Neural cell (in vitro differentiated cells): ENCODE data around the gene HOXB6. TPM values are rescaled to one million over a fixed set of nuclear protein-coding genes. Genes with fewer than 3 reads are reported as not detected.

Experiments
- H2AFZ ChIP-seq: fragments of 200-600, 300-800 bp; sonication (generic), shearing (Covaris generic); 2 replicates; pipeline ENCODE4 v1.6.0; 2014; ENCODE audit warnings: low read depth, mild to moderate bottlenecking, antibody characterized with exemption, low read length, moderate library complexity
- H3F3A ChIP-seq: fragments of 200-600 bp; shearing (Covaris generic); 2 replicates; pipeline ENCODE4 v1.6.1; 2016; ENCODE audit warnings: mild to moderate bottlenecking, moderate library complexity, mixed read lengths, antibody characterized with exemption, low read length; ENCODE audit not compliant: insufficient read depth, poor library complexity, severe bottlenecking
- H3K27ac ChIP-seq: fragments of 200-600, 300-800 bp; sonication (generic), shearing (Covaris generic); 2 replicates; pipeline ENCODE4 v1.5.1; 2014; ENCODE audit warnings: mild to moderate bottlenecking, low read length, moderate library complexity
- H3K27me3 ChIP-seq: fragments of 300-800, 200-600 bp; sonication (generic), shearing (Covaris generic); 2 replicates; pipeline ENCODE4 v1.6.0; 2014; ENCODE audit warnings: mild to moderate bottlenecking, low read depth, low read length, moderate library complexity; ENCODE audit not compliant: insufficient read depth
- H3K36me3 ChIP-seq: fragments of 300-800, 200-600 bp; sonication (generic), shearing (Covaris generic); 2 replicates; pipeline ENCODE4 v1.5.1; 2014; ENCODE audit warnings: mild to moderate bottlenecking, antibody characterized with exemption, low read length, moderate library complexity; ENCODE audit not compliant: insufficient read depth
- H3K4me2 ChIP-seq: fragments of 300-800, 200-600 bp; sonication (generic), shearing (Covaris generic); 2 replicates; pipeline ENCODE4 v1.6.0; 2014; ENCODE audit warnings: mild to moderate bottlenecking, low read length
- H3K4me3 ChIP-seq: fragments of 300-800, 200-600 bp; sonication (generic), shearing (Covaris generic); 2 replicates; pipeline ENCODE4 v1.5.1; 2014; ENCODE audit warnings: mild to moderate bottlenecking, low read length, moderate library complexity
- H3K79me2 ChIP-seq: fragments of 200-600 bp; shearing (Covaris generic); replicated peaks from 2 replicates; pipeline ENCODE4 v1.6.0; 2014; ENCODE audit warnings: mild to moderate bottlenecking, low read length, moderate library complexity; ENCODE audit not compliant: insufficient read depth
- H3K9ac ChIP-seq: fragments of 300-800, 200-600 bp; sonication (generic), shearing (Covaris generic); 2 replicates; pipeline ENCODE4 v1.6.1; 2016; ENCODE audit warnings: mild to moderate bottlenecking, low read length, mixed read lengths
- H3K9me2 ChIP-seq: fragments of 200-600 bp; shearing (Covaris generic); 2 replicates; pipeline ENCODE4 v1.6.1; 2016; ENCODE audit warnings: mild to moderate bottlenecking, low read length, mixed read lengths; ENCODE audit not compliant: insufficient read depth
- H3K9me3 ChIP-seq: fragments of 200-600, 300-800 bp; sonication (generic), shearing (Covaris generic); 2 replicates; pipeline ENCODE4 v1.6.1; 2016; ENCODE audit warnings: mild to moderate bottlenecking, mixed run types, low read length, moderate library complexity, mixed read lengths
- H4K20me1 ChIP-seq: fragments of 200-600 bp; shearing (Covaris generic); 2 replicates; pipeline ENCODE4 v1.6.1; 2016; ENCODE audit warnings: mild to moderate bottlenecking, mixed run types; ENCODE audit not compliant: insufficient read depth
- CTCF ChIP-seq: fragments of 450-650 bp; IDR thresholded peaks from 2 replicates; pipeline ENCODE4 v1.5.1; 2014; ENCODE audit warnings: antibody characterized with exemption, mild to moderate bottlenecking, moderate library complexity; ENCODE audit not compliant: poor library complexity, severe bottlenecking
- EP300 ChIP-seq: fragments of 450-650 bp; conservative IDR thresholded peaks from 2 replicates; pipeline ENCODE4 v1.6.1; 2014; ENCODE audit warnings: antibody characterized with exemption, mild to moderate bottlenecking, moderate library complexity; ENCODE audit not compliant: poor library complexity, severe bottlenecking
- EZH2 ChIP-seq: fragments of 200-600, 300-800 bp; shearing (Covaris generic), sonication (generic); IDR thresholded peaks from 2 replicates; pipeline ENCODE4 v1.6.1; 2014; ENCODE audit warnings: antibody characterized with exemption, low read length, borderline replicate concordance, mild to moderate bottlenecking; ENCODE audit not compliant: insufficient read depth, poor library complexity, severe bottlenecking
- MXI1 ChIP-seq: fragments of 450-650 bp; conservative IDR thresholded peaks from 2 replicates; pipeline ENCODE4 v1.6.1; 2014; ENCODE audit warnings: antibody characterized with exemption, mild to moderate bottlenecking; ENCODE audit not compliant: poor library complexity, severe bottlenecking
- POLR2AphosphoS5 ChIP-seq: IDR thresholded peaks from 2 replicates; pipeline ENCODE4 v1.6.1; 2012
- RAD21 ChIP-seq: fragments of 450-650 bp; conservative IDR thresholded peaks from 2 replicates; pipeline ENCODE4 v1.6.1; 2014; ENCODE audit warnings: antibody characterized with exemption, mild to moderate bottlenecking, moderate library complexity
- REST ChIP-seq: IDR thresholded peaks from 2 replicates; pipeline ENCODE4 v1.6.1; 2012; ENCODE audit warnings: borderline replicate concordance
- SMC3 ChIP-seq: fragments of 450-650 bp; conservative IDR thresholded peaks from 2 replicates; pipeline ENCODE4 v1.6.1; 2014; ENCODE audit warnings: antibody characterized with exemption, mild to moderate bottlenecking, moderate library complexity; ENCODE audit not compliant: poor library complexity
- TAF1 ChIP-seq: IDR thresholded peaks from 2 replicates; pipeline ENCODE4 v1.6.1; 2012; ENCODE audit warnings: low read depth
- polyA plus RNA-seq: library from polyadenylated mRNA; depleted of rRNA; stranded (reverse); fragments of >200 nt; gene quantifications from 2 replicates; pipeline ENCODE4 v1.2.3, GENCODE V29; 2014

Gene HOXB6
- polyA plus RNA-seq, 1 donor from 2014 or later = not detected

- H3K4me2 ChIP-seq = no peak overlapping the region
- H3K4me3 ChIP-seq = no peak overlapping the region
- H3K36me3 ChIP-seq = no peaks in the 10 kb centered on the region
- no peak for TF ChIP-seq MXI1
- no peak for TF ChIP-seq RAD21
- TF ChIP-seq CTCF = no peak
- TF ChIP-seq EP300 = no peak
- no peak for TF ChIP-seq EZH2
- no peak for TF ChIP-seq TAF1
- no peak for TF ChIP-seq SMC3
- TF ChIP-seq REST = no peak
- TF ChIP-seq POLR2AphosphoS5 = no peak
- no peaks in the 10 kb centered on the region for H3K79me2 ChIP-seq
- H3K9ac ChIP-seq = no peak overlapping the region
- no peak overlapping the region for H3K27ac ChIP-seq
- no peaks in the 10 kb centered on the region for H3F3A ChIP-seq
- no peak overlapping the region for H2AFZ ChIP-seq
- peaks cover 100% of the 10 kb centered on the region for H3K27me3 ChIP-seq
- no peaks in the 10 kb centered on the region for H4K20me1 ChIP-seq
- no peaks in the 10 kb centered on the region for H3K9me2 ChIP-seq
- peaks cover 8% of the 10 kb centered on the region for H3K9me3 ChIP-seq
Measured at GRCh38 chr17:48623583-48623982, 18.8 kb upstream of the HOXB6 start.

- Histone ChIP-seq H3K27ac (no peak overlapping the region), H3F3A (no peaks in the 10 kb centered on the region), H3K79me2 (no peaks in the 10 kb centered on the region), H4K20me1 (no peaks in the 10 kb centered on the region), H2AFZ (no peak overlapping the region), H3K9me3 (peaks cover 8% of the 10 kb centered on the region), H3K4me2 (no peak overlapping the region), H3K4me3 (no peak overlapping the region), H3K9me2 (no peaks in the 10 kb centered on the region), H3K9ac (no peak overlapping the region), H3K36me3 (no peaks in the 10 kb centered on the region), H3K27me3 (peaks cover 100% of the 10 kb centered on the region)
- TF ChIP-seq TAF1 = no peak
- TF ChIP-seq MXI1 = no peak
- no peak for TF ChIP-seq SMC3
- no peak for TF ChIP-seq EP300
- no peak for TF ChIP-seq CTCF
- no peak for TF ChIP-seq EZH2
- TF ChIP-seq POLR2AphosphoS5 = no peak
- no peak for TF ChIP-seq REST
- no peak for TF ChIP-seq RAD21
Measured at GRCh38 chr17:48622857-48623256, 18.1 kb upstream of the HOXB6 start.
